Measurements from ENCODE around the gene ANXA6. TPM values are rescaled to one million over a fixed set of nuclear protein-coding genes. Genes with fewer than 3 reads are reported as not detected.

ANXA6 gene
- total RNA-seq, 2 donors from 2014 or later = 21.2 to 39.8 TPM

GRCh38 chr5:151139646-151140045 is 17.9 kb downstream of the ANXA6 start:
- Histone ChIP-seq H3K4me1 (no peaks in the 10 kb centered on the region), H3K36me3 (no peaks in the 10 kb centered on the region), H3K9ac (ENCODE audit: low read depth in 2 of 2, low read length in 2 of 2) (no peak overlapping the region), H3K27ac (no peak overlapping the region), H3K9me3 (no peaks in the 10 kb centered on the region), H3K4me3 (no peak overlapping the region), H3K27me3 (no peaks in the 10 kb centered on the region)
- no peak for DNase-seq
- TF ChIP-seq CTCF (IDR thresholded peaks at IDR 0.05) = no peak
- intact Hi-C loops (cut with DNase I) = no loop called here

- intact Hi-C loops (cut with DNase I) = no loop called here
- no peak for DNase-seq
- no peak overlapping the region for H3K4me3 ChIP-seq
- H3K27me3 ChIP-seq = no peaks in the 10 kb centered on the region
- no peaks in the 10 kb centered on the region for H3K4me1 ChIP-seq
- TF ChIP-seq CTCF (IDR thresholded peaks at IDR 0.05) = no peak
- H3K9ac ChIP-seq (ENCODE audit: low read depth in 2 of 2, low read length in 2 of 2) = no peak overlapping the region
- no peak overlapping the region for H3K27ac ChIP-seq
- no peaks in the 10 kb centered on the region for H3K9me3 ChIP-seq
- H3K36me3 ChIP-seq = no peaks in the 10 kb centered on the region
Measured at GRCh38 chr5:151139015-151139414, 18.6 kb downstream of the ANXA6 start.

- Histone ChIP-seq H3K36me3 (no peaks in the 10 kb centered on the region), H3K27me3 (no peaks in the 10 kb centered on the region), H3K9me3 (no peaks in the 10 kb centered on the region), H3K9ac (ENCODE audit: low read depth in 2 of 2, low read length in 2 of 2) (no peak overlapping the region), H3K4me3 (no peak overlapping the region), H3K27ac (no peak overlapping the region), H3K4me1 (no peaks in the 10 kb centered on the region)
- intact Hi-C loops (cut with DNase I) = no loop called here
- no peak for DNase-seq
- no peak for TF ChIP-seq CTCF (IDR thresholded peaks at IDR 0.05)
Measured at GRCh38 chr5:151138114-151138513, 19.5 kb downstream of the ANXA6 start.

- no peak for DNase-seq
- no peak overlapping the region for H3K4me3 ChIP-seq
- no peaks in the 10 kb centered on the region for H3K9me3 ChIP-seq
- no peak for TF ChIP-seq CTCF (IDR thresholded peaks at IDR 0.05)
- no peaks in the 10 kb centered on the region for H3K4me1 ChIP-seq
- no peak overlapping the region for H3K9ac ChIP-seq (ENCODE audit: low read depth in 2 of 2, low read length in 2 of 2)
- H3K27me3 ChIP-seq = no peaks in the 10 kb centered on the region
- H3K27ac ChIP-seq = no peak overlapping the region
- intact Hi-C loops (cut with DNase I) = no loop called here
- no peaks in the 10 kb centered on the region for H3K36me3 ChIP-seq
Measured at GRCh38 chr5:151137067-151137825, 20.3 kb downstream of the ANXA6 start.

- no peaks in the 10 kb centered on the region for H3K36me3 ChIP-seq
- DNase-seq = no peak
- intact Hi-C loops (cut with DNase I) = no loop called here
- H3K27me3 ChIP-seq = no peaks in the 10 kb centered on the region
- no peak overlapping the region for H3K9ac ChIP-seq (ENCODE audit: low read depth in 2 of 2, low read length in 2 of 2)
- H3K4me3 ChIP-seq = no peak overlapping the region
- no peaks in the 10 kb centered on the region for H3K4me1 ChIP-seq
- no peaks in the 10 kb centered on the region for H3K9me3 ChIP-seq
- H3K27ac ChIP-seq = no peak overlapping the region
- no peak for TF ChIP-seq CTCF (IDR thresholded peaks at IDR 0.05)
Measured at GRCh38 chr5:151134228-151134627, 23.4 kb downstream of the ANXA6 start.
